K562 (cell line): Measurements from ENCODE around the gene SOX4. TPM values are rescaled to one million over a fixed set of nuclear protein-coding genes. Genes with fewer than 3 reads are reported as not detected.
A peak's percentile ranks its signal among the peaks of the same experiment; 100 is the strongest.

Experiments used
- ATAC-seq: fragments of 200-7000 bp; cut with Tn5 transposase; 3 replicates; pipeline ENCODE4 v1.9.1; 2020; ENCODE audit warnings: moderate library complexity
- BruUV-seq: library from RNA; stranded (reverse); fragments of 400-500 nt; replicated peaks from 2 replicates; lab custom pipeline; 2021; lab: Mats Ljungman, UMichigan
- CTCF ChIA-PET: fragments of 300-600 bp; formaldehyde crosslinking; extraction: SDS; loops from one replicate; lab custom pipeline; 2021; ENCODE audit warnings: low intra/inter-chr PET ratio; lab: Yijun Ruan, JAX
- POLR2A ChIA-PET: fragments of 300-600, 350-650 bp; sonication (Branson Sonifier 250); formaldehyde crosslinking; extraction: SDS; loops from one replicate; lab custom pipeline; 2021; ENCODE audit warnings: antibody characterized with exemption, inconsistent platforms; lab: Yijun Ruan, JAX
- DNase-seq, 4 experiments: peaks; one replicate each; pipeline versions ENCODE4 v3.0.0 to v3.0.0-alpha.2; 2011 to 2018; ENCODE audit warnings: low spot score in 3 of 4, mixed read lengths in 3 of 4; ENCODE audit errors: extremely low read depth in 1 of 4
- FAIRE-seq: peaks from 2 replicates; lab custom pipeline; 2011; peaks lifted over from hg19 to GRCh38; lab: Jason Lieb, UNC
- H2AFZ ChIP-seq: 2 replicates; pipeline ENCODE4 v1.6.0; 2011; ENCODE audit warnings: low read depth, low read length, control low read depth, inconsistent platforms
- H3K27ac ChIP-seq: fragments of 200-600 bp; 3 replicates; pipeline ENCODE4 v1.8.0; 2011; ENCODE audit warnings: low read depth, mild to moderate bottlenecking, control low read depth, inconsistent platforms, low read length, moderate library complexity, mixed read lengths; ENCODE audit errors: extremely low read depth
- H3K27me3 ChIP-seq, 2 experiments: fragments of 300-600 bp in 1 of 2; 2 replicates in 1 of 2; 3 replicates in 1 of 2; pipeline versions ENCODE4 v1.6.0 to v1.8.0; 2011; ENCODE audit warnings: inconsistent platforms in 2 of 2, low read length in 2 of 2, mild to moderate bottlenecking in 1 of 2, mixed read lengths in 1 of 2, moderate library complexity in 1 of 2; ENCODE audit not compliant: control insufficient read depth in 2 of 2, insufficient read depth in 2 of 2
- H3K36me3 ChIP-seq: fragments of 300-600 bp; 3 replicates; pipeline ENCODE4 v1.8.0; 2011; ENCODE audit warnings: mild to moderate bottlenecking, low read length, inconsistent platforms; ENCODE audit not compliant: control insufficient read depth, insufficient read depth
- H3K4me1 ChIP-seq, 2 experiments: fragments of 200-600 bp in 1 of 2; replicated peaks in 1 of 2; 2 replicates in 1 of 2; 3 replicates in 1 of 2; pipeline versions ENCODE4 v1.5.1 to v1.8.0; 2011; ENCODE audit warnings: inconsistent platforms in 2 of 2, low read length in 2 of 2, mild to moderate bottlenecking in 1 of 2, mixed read lengths in 1 of 2, moderate library complexity in 1 of 2; ENCODE audit not compliant: control insufficient read depth in 2 of 2, insufficient read depth in 2 of 2
- H3K4me2 ChIP-seq: 2 replicates; pipeline ENCODE4 v1.6.1; 2011; ENCODE audit warnings: low read length, control low read depth, inconsistent platforms, mixed read lengths; ENCODE audit not compliant: insufficient read depth
- H3K4me3 ChIP-seq: fragments of 200-600 bp; sonication (generic), shearing (Covaris generic); 2 replicates; pipeline ENCODE4 v1.5.1; 2016; ENCODE audit warnings: control low read depth, inconsistent platforms
- H3K79me2 ChIP-seq: fragments of 200-600 bp; 3 replicates; pipeline ENCODE4 v1.8.0; 2011; ENCODE audit warnings: low read length, inconsistent platforms; ENCODE audit not compliant: control insufficient read depth, insufficient read depth
- H3K9ac ChIP-seq, 2 experiments: 2 replicates each; pipeline versions ENCODE4 v1.6.0 to v1.6.1; 2011; ENCODE audit warnings: low read depth in 2 of 2, low read length in 2 of 2, control low read depth in 1 of 2, inconsistent platforms in 1 of 2, mild to moderate bottlenecking in 1 of 2, mixed read lengths in 1 of 2; ENCODE audit not compliant: insufficient read depth in 1 of 2
- H3K9me1 ChIP-seq: one replicate; pipeline ENCODE4 v1.6.0; 2011; ENCODE audit warnings: inconsistent platforms, mild to moderate bottlenecking, low read length, moderate library complexity; ENCODE audit not compliant: control insufficient read depth, insufficient read depth
- H3K9me3 ChIP-seq: replicated peaks from 2 replicates; pipeline ENCODE4 v1.5.1; 2011; ENCODE audit warnings: low read depth, low read length, inconsistent platforms; ENCODE audit not compliant: control insufficient read depth, insufficient read depth
- H4K20me1 ChIP-seq: replicated peaks from 2 replicates; pipeline ENCODE4 v1.6.1; 2011; ENCODE audit warnings: low read length, inconsistent platforms, mixed read lengths; ENCODE audit not compliant: control insufficient read depth, insufficient read depth
- C11orf30 ChIP-seq: fragments of 450-650 bp; IDR thresholded peaks from 2 replicates; pipeline ENCODE4 v1.6.1; 2016; ENCODE audit warnings: low read depth, mild to moderate bottlenecking
- LCOR ChIP-seq: sonication (generic); formaldehyde crosslinking; IDR thresholded peaks from 2 replicates; pipeline ENCODE4 v1.8.0; 2022; ENCODE audit warnings: mild to moderate bottlenecking, missing genetic modification reagents
- YY1 ChIP-seq, 3 experiments: IDR thresholded peaks; 2 replicates each; pipeline ENCODE4 v1.6.1; 2011; ENCODE audit warnings: low read length in 2 of 3, mild to moderate bottlenecking in 2 of 3, moderate library complexity in 2 of 3, borderline replicate concordance in 1 of 3, control low read depth in 1 of 3, low read depth in 1 of 3; ENCODE audit not compliant: insufficient read depth in 3 of 3, insufficient replicate concordance in 2 of 3, control insufficient read depth in 1 of 3, insufficient read length in 1 of 3; ENCODE audit errors: extremely low read depth in 1 of 3
- ZNF263 ChIP-seq: sonication (generic); formaldehyde crosslinking; IDR thresholded peaks from 2 replicates; pipeline ENCODE4 v1.8.0; 2022; ENCODE audit warnings: mild to moderate bottlenecking, missing genetic modification reagents, borderline replicate concordance
- ZNF584 ChIP-seq: fragments of 200-800 bp; sonication (Bioruptor generic); IDR thresholded peaks from 2 replicates; pipeline ENCODE4 v1.6.1; 2016; ENCODE audit warnings: low read depth, mild to moderate bottlenecking, missing genetic modification characterization, missing compliant biosample characterization
- WGBS: fragments of 100-300 bp; shearing (Covaris generic); methylation state at CpG from one replicate; pipeline ENCODE4 v1.1.6; 2016; ENCODE audit warnings: low coverage, mixed read lengths; ENCODE audit not compliant: insufficient coverage; ENCODE audit errors: missing lambda C conversion rate; 5-methylcytosine and 5-hydroxymethylcytosine counted together
- in situ Hi-C: fragments of 300-500 bp; cut with MboI; formaldehyde crosslinking; loops from 4 replicates; pipeline ENCODE4 v1.15.0; 2018; ENCODE audit warnings: inconsistent platforms, mixed read lengths
- intact Hi-C: fragments of 100-400 bp; cut with micrococcal nuclease; formaldehyde crosslinking; loops from 2 replicates; pipeline ENCODE4 v1.14.2; 2022
- polyA plus RNA-seq, 8 experiments: library from polyadenylated mRNA; depleted of rRNA in 4 of 8; stranded (reverse) in 5 of 8; unstranded in 3 of 8; fragments of >200 nt; fragmentation: Nextera tagmentation in 2 of 8; fragmentation: Illumina TruSeq in 1 of 8; extraction: Ambion mirVana in 2 of 8; extraction: Trizol in 1 of 8; gene quantifications; 2 replicates each; pipeline versions ENCODE4 v1.2.1 to v1.2.3, GENCODE V29; 2011 to 2014; ENCODE audit warnings: inconsistent platforms in 1 of 8, missing spikeins in 1 of 8
- total RNA-seq, 7 experiments: library from RNA; depleted of rRNA in 6 of 7; stranded (reverse); fragments of >200 nt in 6 of 7; fragmentation: Illumina TruSeq in 2 of 7; extraction: Trizol in 2 of 7; gene quantifications; 2 replicates each; pipeline versions ENCODE4 v1.2.1 to v1.2.3, GENCODE V29; 2011 to 2021; ENCODE audit warnings: low replicate concordance in 1 of 7
- TF ChIP-seq, protein P1 (sequence below): sonication (generic); formaldehyde crosslinking; IDR thresholded peaks from 2 replicates; pipeline ENCODE4 v1.4.0; 2020; ENCODE audit warnings: mild to moderate bottlenecking, missing genetic modification reagents

SOX4 gene
- total and polyA plus RNA-seq, 9 of the 15 experiments (the other 6 are each of a cell fraction or from before 2014, with no cell fraction given), result 0.03 to 0.29 (median 0.04) TPM

DNA sequence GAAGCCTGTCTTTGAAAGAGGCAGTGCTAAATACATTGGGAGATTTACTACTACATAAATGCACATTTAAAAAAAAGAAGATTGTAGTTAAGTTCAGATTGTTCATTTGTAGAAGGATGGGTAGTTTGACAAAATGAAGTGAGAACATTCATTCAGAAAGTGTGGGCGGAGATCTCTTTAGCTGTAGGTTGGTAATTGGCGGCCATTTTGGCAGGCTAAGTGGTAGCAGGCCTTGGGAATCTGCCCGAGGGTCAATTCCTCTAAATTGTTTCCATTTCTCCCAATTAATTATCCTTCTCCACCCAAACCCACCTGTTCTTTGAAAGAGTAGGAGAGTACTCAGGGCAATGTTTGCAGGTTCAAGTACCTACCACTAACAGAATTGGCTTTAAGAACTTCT is 17.9 kb downstream of the SOX4 start:
- CTCF ChIA-PET, result no interaction called here
- no peak overlapping the region for H3K4me3 ChIP-seq
- H3K27ac ChIP-seq, result no peak overlapping the region
- no peaks in the 10 kb centered on the region for H3K79me2 ChIP-seq
- ATAC-seq (no peak), FAIRE-seq (no peak), DNase-seq (no peak)
- no peaks in the 10 kb centered on the region for H3K36me3 ChIP-seq
- POLR2A ChIA-PET, result no interaction called here
- no peaks in the 10 kb centered on the region for H4K20me1 ChIP-seq
- TF ChIP-seq YY1 (IDR thresholded peaks at IDR 0.05; ENCODE audit: borderline replicate concordance in 1 of 3, control insufficient read depth in 1 of 3, extremely low read depth in 1 of 3, insufficient read depth in 3 of 3, insufficient read length in 1 of 3, insufficient replicate concordance in 2 of 3, low read depth in 1 of 3, low read length in 2 of 3), result peak in 1 of 3 experiments; percentile 62
- no peak for TF ChIP-seq C11orf30
- no peak overlapping the region for H3K4me2 ChIP-seq
- H3K9ac ChIP-seq, result no peak overlapping the region
- H3K9me3 ChIP-seq, result no peaks in the 10 kb centered on the region
- WGBS, result 10% methylated on average over 3 of the region's 3 CpGs
- H3K27me3 ChIP-seq, result peaks cover 3 to 20% of the 10 kb centered on the region in 2 experiments; a peak in 3 of 5 replicates
- peaks cover 0 to 8% of the 10 kb centered on the region in 2 experiments; a peak in 2 of 5 replicates for H3K4me1 ChIP-seq
- intact Hi-C loops (no loop called here), in situ Hi-C loops (no loop called here)
- no peak overlapping the region for H2AFZ ChIP-seq
- no peaks in the 10 kb centered on the region for H3K9me1 ChIP-seq
- BruUV-seq, result no TSS peak

DNA sequence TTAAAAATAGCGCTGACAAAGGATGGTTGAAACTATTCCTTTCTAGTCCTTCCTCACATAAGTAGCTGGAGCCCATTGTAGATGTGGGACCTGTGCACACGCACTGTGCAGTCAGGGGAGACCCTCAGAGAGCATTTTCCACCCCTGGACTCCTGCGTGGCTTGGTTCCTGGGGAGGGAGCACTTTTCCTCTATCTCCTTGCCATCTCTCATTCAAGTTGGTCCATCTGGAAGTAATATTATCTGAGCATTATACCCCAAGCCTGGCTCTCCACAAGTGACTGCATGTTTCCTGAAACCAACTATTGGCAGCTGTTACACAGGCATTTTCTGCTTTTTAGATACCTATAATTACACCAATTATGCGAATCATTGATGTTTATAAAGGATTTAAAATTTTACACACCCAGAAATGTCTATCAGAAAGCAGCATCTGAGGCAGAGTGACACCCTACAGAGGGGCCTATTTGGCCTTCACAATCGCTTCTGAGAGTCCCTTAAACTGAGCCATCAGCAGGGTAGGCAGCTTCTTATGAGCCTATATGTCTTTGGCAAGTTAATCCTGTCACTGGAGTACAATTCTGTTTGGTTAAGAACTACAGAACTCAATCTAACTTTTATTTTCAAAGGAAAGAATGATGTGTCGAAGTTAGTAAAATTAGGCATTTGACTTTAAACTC is 18.7 kb downstream of the SOX4 start:
- H3K9ac ChIP-seq, result no peak overlapping the region
- no peaks in the 10 kb centered on the region for H3K9me3 ChIP-seq
- DNase-seq (no peak), ATAC-seq (no peak), FAIRE-seq (no peak)
- intact Hi-C loops, result no loop called here
- no peak overlapping the region for H3K4me3 ChIP-seq
- in situ Hi-C loops, result no loop called here
- H3K27me3 ChIP-seq, result peaks cover 1 to 20% of the 10 kb centered on the region in 2 experiments; a peak in 3 of 5 replicates
- no peak overlapping the region for H3K27ac ChIP-seq
- no peaks in the 10 kb centered on the region for H3K79me2 ChIP-seq
- H2AFZ ChIP-seq, result no peak overlapping the region
- H4K20me1 ChIP-seq, result no peaks in the 10 kb centered on the region
- ChIA-PET CTCF (interaction anchor here (0.5 kb wide), 1 partner anchor 810 kb away, joined by 3 read pairs; no protein-coding TSS in a partner anchor), POLR2A (no interaction called here)
- H3K36me3 ChIP-seq, result no peaks in the 10 kb centered on the region
- WGBS, result 0% methylated on average over 6 of the region's 6 CpGs
- H3K4me2 ChIP-seq, result no peak overlapping the region
- no peaks in the 10 kb centered on the region for H3K9me1 ChIP-seq
- peaks cover 0 to 8% of the 10 kb centered on the region in 2 experiments; a peak in 2 of 5 replicates for H3K4me1 ChIP-seq
- TF ChIP-seq ZNF584 (CRISPR knock-in tag) (no peak), ZNF263 (CRISPR knock-in tag) (no peak), LCOR (CRISPR knock-in tag) (no peak)
- TF ChIP-seq, protein P1, sequence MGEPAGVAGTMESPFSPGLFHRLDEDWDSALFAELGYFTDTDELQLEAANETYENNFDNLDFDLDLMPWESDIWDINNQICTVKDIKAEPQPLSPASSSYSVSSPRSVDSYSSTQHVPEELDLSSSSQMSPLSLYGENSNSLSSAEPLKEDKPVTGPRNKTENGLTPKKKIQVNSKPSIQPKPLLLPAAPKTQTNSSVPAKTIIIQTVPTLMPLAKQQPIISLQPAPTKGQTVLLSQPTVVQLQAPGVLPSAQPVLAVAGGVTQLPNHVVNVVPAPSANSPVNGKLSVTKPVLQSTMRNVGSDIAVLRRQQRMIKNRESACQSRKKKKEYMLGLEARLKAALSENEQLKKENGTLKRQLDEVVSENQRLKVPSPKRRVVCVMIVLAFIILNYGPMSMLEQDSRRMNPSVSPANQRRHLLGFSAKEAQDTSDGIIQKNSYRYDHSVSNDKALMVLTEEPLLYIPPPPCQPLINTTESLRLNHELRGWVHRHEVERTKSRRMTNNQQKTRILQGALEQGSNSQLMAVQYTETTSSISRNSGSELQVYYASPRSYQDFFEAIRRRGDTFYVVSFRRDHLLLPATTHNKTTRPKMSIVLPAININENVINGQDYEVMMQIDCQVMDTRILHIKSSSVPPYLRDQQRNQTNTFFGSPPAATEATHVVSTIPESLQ (CRISPR knock-in tag), result no peak
- no TSS peak for BruUV-seq
